SU-DHL-6 (cell line): ENCODE data around the gene COMMD8.

Experiments
- H2AFZ ChIP-seq: fragments of 200-600 bp; sonication (generic); 2 replicates; pipeline ENCODE4 v1.6.1; 2014; ENCODE audit warnings: low read depth, mild to moderate bottlenecking, moderate library complexity, mixed read lengths, antibody characterized with exemption, low read length; ENCODE audit not compliant: severe bottlenecking
- H3F3A ChIP-seq: fragments of 200-600 bp; shearing (Covaris generic); 2 replicates; pipeline ENCODE4 v1.6.0; 2016; ENCODE audit warnings: antibody characterized with exemption, mild to moderate bottlenecking; ENCODE audit not compliant: insufficient read depth
- H3K27ac ChIP-seq: fragments of 200-600 bp; sonication (generic); 2 replicates; pipeline ENCODE4 v1.5.1; 2016; ENCODE audit warnings: low read depth, mild to moderate bottlenecking, low read length, moderate library complexity, mixed read lengths
- H3K27me3 ChIP-seq: fragments of 200-600 bp; sonication (generic), shearing (Covaris generic); 2 replicates; pipeline ENCODE4 v1.6.0; 2014; ENCODE audit warnings: mild to moderate bottlenecking, low read length
- H3K36me3 ChIP-seq: fragments of 200-600 bp; sonication (generic); 2 replicates; pipeline ENCODE4 v1.6.1; 2014; ENCODE audit warnings: mild to moderate bottlenecking, low read length, mixed read lengths
- H3K4me2 ChIP-seq: fragments of 300-600, 200-600 bp; shearing (Covaris generic), sonication (generic); 2 replicates; pipeline ENCODE4 v1.6.0; 2014; ENCODE audit warnings: low read length, low read depth, mild to moderate bottlenecking; ENCODE audit not compliant: poor library complexity, severe bottlenecking
- H3K4me3 ChIP-seq: fragments of 200-600 bp; sonication (generic); 2 replicates; pipeline ENCODE4 v1.5.1; 2014; ENCODE audit warnings: antibody characterized with exemption, low read length, mild to moderate bottlenecking, mixed read lengths; ENCODE audit not compliant: insufficient read depth, poor library complexity, severe bottlenecking
- H3K79me2 ChIP-seq: fragments of 200-600 bp; sonication (generic); 2 replicates; pipeline ENCODE4 v1.6.1; 2014; ENCODE audit warnings: mild to moderate bottlenecking, low read length, moderate library complexity; ENCODE audit not compliant: insufficient read depth
- H3K9ac ChIP-seq: fragments of 200-600 bp; sonication (generic); 2 replicates; pipeline ENCODE4 v1.7.0; 2014; ENCODE audit warnings: mild to moderate bottlenecking, low read length
- H3K9me2 ChIP-seq: fragments of 200-600 bp; sonication (generic); replicated peaks from 2 replicates; pipeline ENCODE4 v1.6.1; 2014; ENCODE audit warnings: low read length; ENCODE audit not compliant: insufficient read depth
- H3K9me3 ChIP-seq: fragments of 200-600 bp; sonication (generic); 2 replicates; pipeline ENCODE4 v1.6.1; 2014; ENCODE audit warnings: low read length, mixed read lengths; ENCODE audit not compliant: insufficient read depth
- H4K20me1 ChIP-seq: fragments of 200-600 bp; sonication (generic); 2 replicates; pipeline ENCODE4 v1.6.1; 2014; ENCODE audit warnings: low read depth, mild to moderate bottlenecking, antibody characterized with exemption, low read length, moderate library complexity, mixed read lengths
- CTCF ChIP-seq: fragments of 200-600 bp; sonication (generic); IDR thresholded peaks from one replicate; pipeline ENCODE4 v1.5.1; 2017; ENCODE audit warnings: antibody characterized with exemption, mild to moderate bottlenecking, low read length, moderate library complexity; ENCODE audit not compliant: insufficient read depth, poor library complexity, severe bottlenecking
- EZH2phosphoT487 ChIP-seq: fragments of 200-600 bp; sonication (generic), shearing (Covaris generic); conservative IDR thresholded peaks from 2 replicates; pipeline ENCODE4 v1.6.1; 2018; ENCODE audit warnings: mild to moderate bottlenecking, antibody characterized with exemption, low read length, moderate library complexity, mixed read lengths

COMMD8 gene

GRCh38 chr4:47444031-47444430, 19.5 kb downstream of the COMMD8 start:
- Histone ChIP-seq H3K9me3 (no peaks in the 10 kb centered on the region), H3K27me3 (no peaks in the 10 kb centered on the region), H3K9me2 (no peaks in the 10 kb centered on the region), H3F3A (no peaks in the 10 kb centered on the region), H3K36me3 (no peaks in the 10 kb centered on the region), H3K4me2 (no peak overlapping the region), H3K27ac (no peak overlapping the region), H3K79me2 (no peaks in the 10 kb centered on the region), H2AFZ (no peak overlapping the region), H4K20me1 (no peaks in the 10 kb centered on the region), H3K9ac (no peak overlapping the region), H3K4me3 (no peak overlapping the region)
- TF ChIP-seq CTCF (no peak), EZH2phosphoT487 (no peak)

GRCh38 chr4:47442980-47443379, 20.5 kb downstream of the COMMD8 start:
- no peaks in the 10 kb centered on the region for H4K20me1 ChIP-seq
- no peak overlapping the region for H3K9ac ChIP-seq
- H3K9me2 ChIP-seq = no peaks in the 10 kb centered on the region
- H3K4me2 ChIP-seq = no peak overlapping the region
- TF ChIP-seq EZH2phosphoT487 = no peak
- no peaks in the 10 kb centered on the region for H3K36me3 ChIP-seq
- no peak overlapping the region for H2AFZ ChIP-seq
- H3K4me3 ChIP-seq = no peak overlapping the region
- H3K9me3 ChIP-seq = no peaks in the 10 kb centered on the region
- H3K27me3 ChIP-seq = no peaks in the 10 kb centered on the region
- no peaks in the 10 kb centered on the region for H3K79me2 ChIP-seq
- no peak overlapping the region for H3K27ac ChIP-seq
- H3F3A ChIP-seq = no peaks in the 10 kb centered on the region

GRCh38 chr4:47434931-47435330, 28.6 kb downstream of the COMMD8 start:
- H4K20me1 ChIP-seq = no peaks in the 10 kb centered on the region
- no peaks in the 10 kb centered on the region for H3K9me3 ChIP-seq
- no peaks in the 10 kb centered on the region for H3F3A ChIP-seq
- H3K9ac ChIP-seq = no peak overlapping the region
- TF ChIP-seq CTCF (no peak), EZH2phosphoT487 (no peak)
- no peaks in the 10 kb centered on the region for H3K27me3 ChIP-seq
- no peaks in the 10 kb centered on the region for H3K9me2 ChIP-seq
- no peaks in the 10 kb centered on the region for H3K79me2 ChIP-seq
- H3K4me2 ChIP-seq = no peak overlapping the region
- no peaks in the 10 kb centered on the region for H3K36me3 ChIP-seq
- no peak overlapping the region for H3K27ac ChIP-seq
- no peak overlapping the region for H3K4me3 ChIP-seq
- H2AFZ ChIP-seq = no peak overlapping the region

- Histone ChIP-seq H2AFZ (no peak overlapping the region), H3K4me3 (no peak overlapping the region), H3K79me2 (no peaks in the 10 kb centered on the region), H3K9me3 (no peaks in the 10 kb centered on the region), H3K9me2 (no peaks in the 10 kb centered on the region), H3K27ac (no peak overlapping the region), H3K27me3 (no peaks in the 10 kb centered on the region), H3K4me2 (no peak overlapping the region), H3K36me3 (no peaks in the 10 kb centered on the region), H3K9ac (no peak overlapping the region), H3F3A (no peaks in the 10 kb centered on the region), H4K20me1 (no peaks in the 10 kb centered on the region)
- TF ChIP-seq EZH2phosphoT487 (no peak), CTCF (no peak)
Observed at GRCh38 chr4:47432749-47433148, 30.8 kb downstream of the COMMD8 start.
